ENCODE measurements around the gene CPEB4. TPM values are rescaled to one million over a fixed set of nuclear protein-coding genes. Genes with fewer than 3 reads are reported as not detected.

CPEB4 gene
- total RNA-seq, 1 donor from 2014 or later: 11.3 TPM

DNA sequence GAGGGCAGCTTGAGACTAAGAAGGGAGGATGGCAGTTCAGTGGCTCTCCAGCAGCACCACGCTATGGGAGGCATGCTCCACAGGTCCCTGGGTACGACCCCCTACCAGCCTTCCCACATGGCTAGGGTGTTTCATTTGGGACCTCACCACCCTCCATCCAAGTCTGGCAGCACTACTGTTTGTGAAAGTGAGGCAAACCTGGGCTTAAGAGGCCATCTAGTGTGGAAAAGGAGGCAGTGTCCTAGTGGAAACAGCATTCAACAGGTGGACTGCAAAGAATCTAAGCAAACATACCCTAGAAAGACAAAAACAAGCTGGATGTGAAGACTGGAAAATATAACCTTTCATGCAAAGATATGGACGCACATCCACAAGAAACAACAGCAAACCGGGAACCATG lies 96.1 kb downstream of the CPEB4 start:
- peaks cover 4% of the 10 kb centered on the region for H3K36me3 Mint-ChIP-seq (ENCODE audit: low read depth)
- peaks cover 7% of the 10 kb centered on the region for H3K9me3 Mint-ChIP-seq
- no peak overlapping the region for H3K27ac Mint-ChIP-seq (ENCODE audit: unreplicated experiment)
- H3K4me3 Mint-ChIP-seq: no peak overlapping the region
- no peaks in the 10 kb centered on the region for H3K4me1 Mint-ChIP-seq
- TF ChIP-seq, protein P1, sequence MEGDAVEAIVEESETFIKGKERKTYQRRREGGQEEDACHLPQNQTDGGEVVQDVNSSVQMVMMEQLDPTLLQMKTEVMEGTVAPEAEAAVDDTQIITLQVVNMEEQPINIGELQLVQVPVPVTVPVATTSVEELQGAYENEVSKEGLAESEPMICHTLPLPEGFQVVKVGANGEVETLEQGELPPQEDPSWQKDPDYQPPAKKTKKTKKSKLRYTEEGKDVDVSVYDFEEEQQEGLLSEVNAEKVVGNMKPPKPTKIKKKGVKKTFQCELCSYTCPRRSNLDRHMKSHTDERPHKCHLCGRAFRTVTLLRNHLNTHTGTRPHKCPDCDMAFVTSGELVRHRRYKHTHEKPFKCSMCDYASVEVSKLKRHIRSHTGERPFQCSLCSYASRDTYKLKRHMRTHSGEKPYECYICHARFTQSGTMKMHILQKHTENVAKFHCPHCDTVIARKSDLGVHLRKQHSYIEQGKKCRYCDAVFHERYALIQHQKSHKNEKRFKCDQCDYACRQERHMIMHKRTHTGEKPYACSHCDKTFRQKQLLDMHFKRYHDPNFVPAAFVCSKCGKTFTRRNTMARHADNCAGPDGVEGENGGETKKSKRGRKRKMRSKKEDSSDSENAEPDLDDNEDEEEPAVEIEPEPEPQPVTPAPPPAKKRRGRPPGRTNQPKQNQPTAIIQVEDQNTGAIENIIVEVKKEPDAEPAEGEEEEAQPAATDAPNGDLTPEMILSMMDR (conservative IDR thresholded peaks at IDR 0.05): peak; percentile 47
- H3K27me3 Mint-ChIP-seq (ENCODE audit: low read depth): peaks cover 13% of the 10 kb centered on the region
- DNase-seq (ENCODE audit: low read depth, low spot score): no peak

DNA sequence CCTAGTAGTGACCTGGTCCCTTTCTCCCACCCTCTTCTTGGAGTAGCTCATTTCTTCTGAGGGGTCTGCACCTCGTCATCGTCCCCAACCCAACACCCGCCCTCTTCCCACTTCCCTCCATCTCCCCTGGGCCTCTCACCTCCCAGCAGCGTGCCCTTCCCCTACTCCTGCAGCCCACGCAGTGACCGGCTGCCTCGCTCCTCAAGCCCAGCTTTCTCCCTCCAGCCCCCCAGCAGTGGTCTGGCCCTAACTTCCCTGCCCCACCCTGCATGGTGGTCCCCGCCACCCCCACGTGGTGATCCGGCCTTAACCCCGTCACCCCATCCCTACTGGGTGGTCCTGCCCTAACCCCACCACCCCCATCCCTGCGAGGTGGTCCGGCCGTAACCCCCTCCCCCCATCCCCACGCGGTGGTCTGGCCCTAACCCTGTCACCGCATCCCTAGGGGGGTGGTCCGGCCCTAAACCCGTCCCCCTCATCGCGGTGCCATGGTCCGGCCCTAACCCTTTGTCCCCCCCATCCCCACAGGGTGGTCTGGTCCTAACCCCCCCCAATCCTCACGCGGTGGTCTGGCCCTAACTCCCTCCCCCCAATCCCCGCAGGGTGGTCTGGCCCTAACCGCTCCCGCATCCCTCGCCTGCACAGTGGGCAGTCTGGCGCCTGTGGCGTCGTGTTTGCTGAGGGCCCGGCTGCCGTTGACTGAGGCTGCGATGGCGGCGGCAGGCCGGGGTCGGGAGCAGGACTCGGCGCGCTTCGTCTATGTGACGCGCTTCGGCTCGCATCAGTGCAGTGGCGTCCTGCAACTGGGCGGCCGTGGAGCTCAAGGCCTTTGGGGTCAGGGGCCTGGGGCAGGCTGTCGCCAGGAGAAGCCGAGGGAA lies 100.6 kb downstream of the CPEB4 start, which contains the start of gene C5orf47:
C5orf47 (plus strand) TSS at position 617 of the 878 bp plus-strand sequence; CDS start at position 711, 94 bp downstream.
- Mint-ChIP-seq H3K4me3 (no peak within 1 kb of the TSS), H3K27ac (ENCODE audit: unreplicated experiment) (no peak within 1 kb of the TSS), H3K9me3 (peaks cover 6% of the 10 kb centered on the region), H3K27me3 (ENCODE audit: low read depth) (no peaks in the 10 kb centered on the region), H3K36me3 (ENCODE audit: low read depth) (no peaks in the 10 kb centered on the region), H3K4me1 (no peaks in the 10 kb centered on the region)
- DNase-seq (ENCODE audit: low read depth, low spot score): no peak
- TF ChIP-seq, protein P1 (conservative IDR thresholded peaks at IDR 0.05): no peak

DNA sequence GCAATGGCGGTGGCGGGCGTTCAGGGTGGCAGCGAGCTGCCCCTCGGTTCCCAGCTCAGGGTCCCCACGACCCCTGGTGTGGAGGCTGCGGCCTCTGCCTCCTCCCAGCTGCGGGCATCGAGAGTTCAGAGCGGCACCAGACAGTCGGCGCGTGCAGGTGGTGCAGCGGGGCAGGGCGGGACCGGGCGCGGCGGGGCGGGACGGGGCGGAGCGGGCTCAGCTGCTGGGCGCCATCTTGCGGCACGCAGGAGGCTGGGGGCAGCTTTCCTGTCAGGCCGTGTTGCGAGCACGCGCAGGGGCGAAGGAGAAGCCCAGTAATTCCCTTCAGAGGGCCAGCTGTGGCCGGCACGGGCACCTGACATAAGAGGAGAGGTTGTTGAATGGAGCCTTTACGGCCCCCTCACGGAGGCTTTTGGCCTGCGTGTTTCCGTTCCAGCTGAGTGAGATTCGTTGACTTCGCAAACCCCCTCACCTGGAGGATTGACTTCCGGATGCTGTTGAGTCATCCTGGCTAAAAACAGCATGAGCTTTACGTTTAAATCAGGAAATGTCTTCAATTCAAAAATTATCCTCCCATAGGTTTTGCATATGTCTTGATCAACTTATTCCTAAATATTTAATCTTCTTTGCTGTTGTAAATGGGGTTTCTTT lies 101.4 kb downstream of the CPEB4 start:
- TF ChIP-seq, protein P1 (conservative IDR thresholded peaks at IDR 0.05): no peak
- no peak overlapping the region for H3K4me3 Mint-ChIP-seq
- H3K9me3 Mint-ChIP-seq: peaks cover 6% of the 10 kb centered on the region
- H3K27ac Mint-ChIP-seq (ENCODE audit: unreplicated experiment): no peak overlapping the region
- no peak for DNase-seq (ENCODE audit: low read depth, low spot score)
- H3K27me3 Mint-ChIP-seq (ENCODE audit: low read depth): no peaks in the 10 kb centered on the region
- no peaks in the 10 kb centered on the region for H3K36me3 Mint-ChIP-seq (ENCODE audit: low read depth)
- no peaks in the 10 kb centered on the region for H3K4me1 Mint-ChIP-seq

DNA sequence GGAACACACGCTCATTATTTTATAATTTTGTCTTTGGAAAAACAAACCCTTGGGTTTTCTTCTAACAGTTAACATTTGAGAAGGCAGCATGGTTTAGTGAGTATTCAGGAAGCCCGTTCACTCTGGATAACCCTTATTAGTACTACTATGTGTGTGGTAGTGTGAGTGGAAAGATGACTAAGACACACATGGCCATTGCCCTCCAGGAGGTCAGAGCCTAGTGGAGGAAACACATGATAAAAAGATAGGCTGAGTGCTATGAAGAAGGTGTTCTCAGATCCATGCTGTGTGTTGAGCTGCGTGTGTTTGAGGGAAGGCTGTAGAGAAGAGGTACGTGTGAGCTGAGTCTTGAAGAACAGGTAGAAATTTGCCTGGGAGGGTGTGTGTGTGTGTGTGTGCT lies 109.2 kb downstream of the CPEB4 start:
- TF ChIP-seq, protein P1 (conservative IDR thresholded peaks at IDR 0.05): no peak
- peak overlapping the region; percentile 5 for H3K27ac Mint-ChIP-seq (ENCODE audit: unreplicated experiment)
- H3K4me3 Mint-ChIP-seq: no peak overlapping the region
- no peak for DNase-seq (ENCODE audit: low read depth, low spot score)
- peaks cover 28% of the 10 kb centered on the region for H3K27me3 Mint-ChIP-seq (ENCODE audit: low read depth)
- no peaks in the 10 kb centered on the region for H3K9me3 Mint-ChIP-seq
- H3K36me3 Mint-ChIP-seq (ENCODE audit: low read depth): no peaks in the 10 kb centered on the region
- H3K4me1 Mint-ChIP-seq: no peaks in the 10 kb centered on the region

DNA sequence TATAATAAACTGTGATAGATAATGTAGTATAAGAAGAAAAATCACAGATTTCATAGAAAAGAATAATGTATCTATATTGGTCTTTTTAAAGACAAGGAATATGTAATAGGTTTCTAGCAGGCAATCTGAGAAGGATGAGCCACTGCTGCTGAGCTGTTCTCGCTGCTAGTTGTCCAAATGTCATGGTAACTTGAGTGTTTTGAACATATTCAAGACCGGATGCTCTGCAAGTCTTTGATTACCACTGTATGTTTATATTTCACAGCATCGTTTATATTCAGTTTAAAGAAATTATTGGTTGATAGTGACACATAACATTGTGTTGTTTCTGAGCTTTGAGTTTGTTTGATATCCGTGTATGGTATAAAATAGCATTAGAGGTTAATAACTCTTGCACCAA lies 110.4 kb downstream of the CPEB4 start:
- Mint-ChIP-seq H3K36me3 (ENCODE audit: low read depth) (no peaks in the 10 kb centered on the region), H3K27ac (ENCODE audit: unreplicated experiment) (no peak overlapping the region), H3K27me3 (ENCODE audit: low read depth) (peaks cover 33% of the 10 kb centered on the region), H3K9me3 (no peaks in the 10 kb centered on the region), H3K4me1 (no peaks in the 10 kb centered on the region), H3K4me3 (no peak overlapping the region)
- TF ChIP-seq, protein P1 (conservative IDR thresholded peaks at IDR 0.05): no peak
- no peak for DNase-seq (ENCODE audit: low read depth, low spot score)
